ENCODE measurements around the gene ADARB1.
A peak's percentile ranks its signal among the peaks of the same experiment; 100 is the strongest.

Gene ADARB1

DNA sequence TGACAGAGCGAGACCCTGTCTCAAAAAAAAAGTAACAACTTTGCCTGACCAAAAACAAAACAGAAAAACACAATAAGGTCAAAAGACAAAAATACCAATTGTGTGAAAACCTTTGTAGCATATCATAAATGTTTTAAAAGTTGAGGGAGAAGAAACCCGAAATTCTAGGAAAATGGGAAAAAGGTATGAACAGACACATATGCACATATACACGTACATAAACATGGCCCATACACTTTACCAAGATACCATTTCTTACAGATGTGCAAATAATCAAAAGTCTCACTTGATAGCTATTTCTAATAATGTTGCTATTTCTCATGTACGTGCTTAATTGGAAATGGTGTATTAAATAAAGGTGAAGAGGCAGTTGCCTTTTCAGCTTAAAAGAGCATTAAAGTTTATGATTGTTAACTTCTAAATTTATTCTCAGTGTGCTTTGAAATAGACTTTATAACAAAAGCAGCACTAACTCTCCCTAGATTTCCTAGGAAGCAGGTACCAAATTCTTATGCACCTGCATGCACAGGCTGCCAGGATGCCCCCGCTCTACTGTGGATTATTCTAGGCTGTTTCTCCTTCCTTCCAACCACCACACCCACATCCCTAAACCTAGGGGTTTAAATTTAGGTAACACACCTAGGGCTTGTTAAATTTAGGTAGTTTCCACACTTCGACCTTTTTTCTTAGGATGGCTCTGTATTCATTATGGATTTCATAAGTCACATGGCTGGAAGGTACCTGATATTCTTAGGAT is 33.8 kb downstream of the ADARB1 start:
- H3K9ac ChIP-seq (ENCODE audit: low read depth in 1 of 2, low read length in 2 of 2): no peak overlapping the region
- no peaks in the 10 kb centered on the region for H3K27me3 ChIP-seq (ENCODE audit: control insufficient read depth in 2 of 2, insufficient read depth in 2 of 2, low read length in 2 of 2)
- H3K36me3 ChIP-seq (ENCODE audit: control insufficient read depth in 2 of 2, insufficient read depth in 2 of 2, low read length in 2 of 2): no peaks in the 10 kb centered on the region
- H3K4me3 ChIP-seq (ENCODE audit: low read length in 2 of 2): no peak overlapping the region
- no peak overlapping the region for H3K27ac ChIP-seq (ENCODE audit: low read depth in 2 of 2, low read length in 2 of 2)
- no peaks in the 10 kb centered on the region for H3K9me3 ChIP-seq (ENCODE audit: control insufficient read depth in 2 of 2, low read length in 2 of 2)
- H3K4me1 ChIP-seq (ENCODE audit: control insufficient read depth in 2 of 2, insufficient read depth in 2 of 2, low read length in 2 of 2): peaks cover 3 to 10% of the 10 kb centered on the region in 2 donors

- Histone ChIP-seq H3K27ac (ENCODE audit: low read depth in 2 of 2, low read length in 2 of 2) (peak overlapping the region in 1 of 2 donors; percentile 61), H3K9ac (ENCODE audit: low read depth in 1 of 2, low read length in 2 of 2) (no peak overlapping the region), H3K4me3 (ENCODE audit: low read length in 2 of 2) (peak overlapping the region in 1 of 2 donors; percentile 51), H3K36me3 (ENCODE audit: control insufficient read depth in 2 of 2, insufficient read depth in 2 of 2, low read length in 2 of 2) (no peaks in the 10 kb centered on the region), H3K9me3 (ENCODE audit: control insufficient read depth in 2 of 2, low read length in 2 of 2) (no peaks in the 10 kb centered on the region), H3K4me1 (ENCODE audit: control insufficient read depth in 2 of 2, insufficient read depth in 2 of 2, low read length in 2 of 2) (peaks cover 3 to 10% of the 10 kb centered on the region in 2 donors), H3K27me3 (ENCODE audit: control insufficient read depth in 2 of 2, insufficient read depth in 2 of 2, low read length in 2 of 2) (no peaks in the 10 kb centered on the region)
Measured at GRCh38 chr21:45108808-45109781, 34.7 kb downstream of the ADARB1 start.

DNA sequence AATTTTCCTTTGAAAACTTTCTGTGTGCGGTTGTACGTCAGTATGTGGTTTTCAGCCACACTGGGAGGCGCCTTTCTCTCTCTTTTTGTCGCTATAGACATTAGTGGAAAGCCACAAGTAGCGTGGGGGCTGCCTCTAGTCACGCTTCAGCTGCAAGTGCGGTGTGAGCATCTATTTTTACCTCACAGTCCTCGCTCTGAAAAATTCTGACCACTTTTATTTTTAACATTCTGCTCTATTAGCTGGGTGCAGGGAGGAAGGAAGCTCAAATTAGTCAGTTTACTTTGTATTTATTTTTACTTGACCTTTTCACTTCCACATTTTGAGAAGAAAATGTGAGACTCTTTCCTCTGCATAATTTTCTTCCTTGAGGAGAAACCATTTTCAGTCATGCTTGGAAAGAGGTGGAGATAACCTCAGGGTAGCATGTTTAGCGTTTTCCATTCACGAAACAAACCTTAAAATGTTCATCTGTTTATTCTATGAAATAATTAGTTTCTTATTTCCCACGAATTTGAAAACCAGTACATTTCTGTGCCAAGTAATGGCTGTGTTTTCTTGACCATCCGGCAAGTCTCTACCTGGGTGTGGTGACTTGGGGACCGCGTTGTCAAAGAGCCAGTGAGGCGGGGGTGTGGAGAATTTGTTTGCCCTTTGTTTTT is 35.6 kb downstream of the ADARB1 start:
- no peaks in the 10 kb centered on the region for H3K36me3 ChIP-seq (ENCODE audit: control insufficient read depth in 2 of 2, insufficient read depth in 2 of 2, low read length in 2 of 2)
- peak overlapping the region in 1 of 2 donors; percentile 61 for H3K27ac ChIP-seq (ENCODE audit: low read depth in 2 of 2, low read length in 2 of 2)
- no peaks in the 10 kb centered on the region for H3K27me3 ChIP-seq (ENCODE audit: control insufficient read depth in 2 of 2, insufficient read depth in 2 of 2, low read length in 2 of 2)
- peaks cover 3 to 7% of the 10 kb centered on the region in 2 donors for H3K4me1 ChIP-seq (ENCODE audit: control insufficient read depth in 2 of 2, insufficient read depth in 2 of 2, low read length in 2 of 2)
- H3K9ac ChIP-seq (ENCODE audit: low read depth in 1 of 2, low read length in 2 of 2): no peak overlapping the region
- H3K9me3 ChIP-seq (ENCODE audit: control insufficient read depth in 2 of 2, low read length in 2 of 2): no peaks in the 10 kb centered on the region
- peak overlapping the region in 1 of 2 donors; percentile 51 for H3K4me3 ChIP-seq (ENCODE audit: low read length in 2 of 2)

GRCh38 chr21:45110873-45111624 is 36.7 kb downstream of the ADARB1 start:
- H3K27ac ChIP-seq (ENCODE audit: low read depth in 2 of 2, low read length in 2 of 2): no peak overlapping the region
- no peaks in the 10 kb centered on the region for H3K27me3 ChIP-seq (ENCODE audit: control insufficient read depth in 2 of 2, insufficient read depth in 2 of 2, low read length in 2 of 2)
- H3K36me3 ChIP-seq (ENCODE audit: control insufficient read depth in 2 of 2, insufficient read depth in 2 of 2, low read length in 2 of 2): no peaks in the 10 kb centered on the region
- peak overlapping the region in 1 of 2 donors; percentile 20 for H3K4me3 ChIP-seq (ENCODE audit: low read length in 2 of 2)
- peaks cover 3 to 7% of the 10 kb centered on the region in 2 donors for H3K4me1 ChIP-seq (ENCODE audit: control insufficient read depth in 2 of 2, insufficient read depth in 2 of 2, low read length in 2 of 2)
- H3K9me3 ChIP-seq (ENCODE audit: control insufficient read depth in 2 of 2, low read length in 2 of 2): no peaks in the 10 kb centered on the region
- no peak overlapping the region for H3K9ac ChIP-seq (ENCODE audit: low read depth in 1 of 2, low read length in 2 of 2)

DNA sequence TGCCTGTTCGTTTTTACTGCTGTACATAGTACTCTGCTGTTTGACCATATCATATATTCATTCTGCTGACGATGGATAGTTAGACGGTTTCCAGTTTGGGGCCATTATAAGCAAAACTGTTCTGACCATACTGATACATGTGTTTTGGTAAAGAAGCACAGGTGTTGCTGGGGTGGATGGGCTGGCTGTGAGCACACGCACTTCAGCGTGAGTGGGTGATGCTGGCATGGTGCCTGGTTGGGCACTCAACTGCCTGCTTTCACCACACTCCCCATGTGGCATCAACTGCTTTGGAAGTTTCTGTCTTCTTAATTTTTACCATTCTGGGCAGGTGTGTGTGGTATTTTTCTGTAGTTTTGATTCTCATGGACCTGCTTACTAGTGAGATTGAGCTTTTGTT is 37.3 kb downstream of the ADARB1 start:
- no peaks in the 10 kb centered on the region for H3K27me3 ChIP-seq (ENCODE audit: control insufficient read depth in 2 of 2, insufficient read depth in 2 of 2, low read length in 2 of 2)
- H3K36me3 ChIP-seq (ENCODE audit: control insufficient read depth in 2 of 2, insufficient read depth in 2 of 2, low read length in 2 of 2): no peaks in the 10 kb centered on the region
- H3K4me1 ChIP-seq (ENCODE audit: control insufficient read depth in 2 of 2, insufficient read depth in 2 of 2, low read length in 2 of 2): peaks cover 3 to 4% of the 10 kb centered on the region in 2 donors
- no peak overlapping the region for H3K9ac ChIP-seq (ENCODE audit: low read depth in 1 of 2, low read length in 2 of 2)
- no peak overlapping the region for H3K27ac ChIP-seq (ENCODE audit: low read depth in 2 of 2, low read length in 2 of 2)
- H3K9me3 ChIP-seq (ENCODE audit: control insufficient read depth in 2 of 2, low read length in 2 of 2): no peaks in the 10 kb centered on the region
- H3K4me3 ChIP-seq (ENCODE audit: low read length in 2 of 2): no peak overlapping the region

GRCh38 chr21:45112371-45112770 is 38.0 kb downstream of the ADARB1 start:
- H3K4me1 ChIP-seq (ENCODE audit: control insufficient read depth in 2 of 2, insufficient read depth in 2 of 2, low read length in 2 of 2): peaks cover 3 to 4% of the 10 kb centered on the region in 2 donors

GRCh38 chr21:45113543-45113942 is 39.2 kb downstream of the ADARB1 start:
- no peaks in the 10 kb centered on the region for H3K9me3 ChIP-seq (ENCODE audit: control insufficient read depth in 2 of 2, low read length in 2 of 2)
- no peak overlapping the region for H3K9ac ChIP-seq (ENCODE audit: low read depth in 1 of 2, low read length in 2 of 2)
- H3K27ac ChIP-seq (ENCODE audit: low read depth in 2 of 2, low read length in 2 of 2): no peak overlapping the region
- no peaks in the 10 kb centered on the region for H3K36me3 ChIP-seq (ENCODE audit: control insufficient read depth in 2 of 2, insufficient read depth in 2 of 2, low read length in 2 of 2)
- no peak overlapping the region for H3K4me3 ChIP-seq (ENCODE audit: low read length in 2 of 2)
- no peaks in the 10 kb centered on the region for H3K27me3 ChIP-seq (ENCODE audit: control insufficient read depth in 2 of 2, insufficient read depth in 2 of 2, low read length in 2 of 2)
- H3K4me1 ChIP-seq (ENCODE audit: control insufficient read depth in 2 of 2, insufficient read depth in 2 of 2, low read length in 2 of 2): peaks cover 3 to 4% of the 10 kb centered on the region in 2 donors

More at GRCh38 chr21:45112371-45112770, 38.0 kb downstream of the ADARB1 start:
- Histone ChIP-seq H3K36me3 (ENCODE audit: control insufficient read depth in 2 of 2, insufficient read depth in 2 of 2, low read length in 2 of 2) (no peaks in the 10 kb centered on the region), H3K4me3 (ENCODE audit: low read length in 2 of 2) (no peak overlapping the region), H3K9me3 (ENCODE audit: control insufficient read depth in 2 of 2, low read length in 2 of 2) (no peaks in the 10 kb centered on the region), H3K9ac (ENCODE audit: low read depth in 1 of 2, low read length in 2 of 2) (no peak overlapping the region), H3K27me3 (ENCODE audit: control insufficient read depth in 2 of 2, insufficient read depth in 2 of 2, low read length in 2 of 2) (no peaks in the 10 kb centered on the region), H3K27ac (ENCODE audit: low read depth in 2 of 2, low read length in 2 of 2) (no peak overlapping the region)

- Histone ChIP-seq H3K4me1 (ENCODE audit: control insufficient read depth in 2 of 2, insufficient read depth in 2 of 2, low read length in 2 of 2) (peaks cover 2 to 3% of the 10 kb centered on the region in 2 donors), H3K27ac (ENCODE audit: low read depth in 2 of 2, low read length in 2 of 2) (no peak overlapping the region), H3K9ac (ENCODE audit: low read depth in 1 of 2, low read length in 2 of 2) (no peak overlapping the region), H3K9me3 (ENCODE audit: control insufficient read depth in 2 of 2, low read length in 2 of 2) (no peaks in the 10 kb centered on the region), H3K27me3 (ENCODE audit: control insufficient read depth in 2 of 2, insufficient read depth in 2 of 2, low read length in 2 of 2) (no peaks in the 10 kb centered on the region), H3K4me3 (ENCODE audit: low read length in 2 of 2) (no peak overlapping the region), H3K36me3 (ENCODE audit: control insufficient read depth in 2 of 2, insufficient read depth in 2 of 2, low read length in 2 of 2) (no peaks in the 10 kb centered on the region)
Measured at GRCh38 chr21:45114072-45114471, 39.7 kb downstream of the ADARB1 start.

GRCh38 chr21:45114475-45114874 is 40.1 kb downstream of the ADARB1 start:
- H3K9me3 ChIP-seq (ENCODE audit: control insufficient read depth in 2 of 2, low read length in 2 of 2): no peaks in the 10 kb centered on the region
- H3K4me3 ChIP-seq (ENCODE audit: low read length in 2 of 2): no peak overlapping the region
- no peaks in the 10 kb centered on the region for H3K27me3 ChIP-seq (ENCODE audit: control insufficient read depth in 2 of 2, insufficient read depth in 2 of 2, low read length in 2 of 2)
- no peak overlapping the region for H3K27ac ChIP-seq (ENCODE audit: low read depth in 2 of 2, low read length in 2 of 2)
- H3K36me3 ChIP-seq (ENCODE audit: control insufficient read depth in 2 of 2, insufficient read depth in 2 of 2, low read length in 2 of 2): no peaks in the 10 kb centered on the region
- peaks cover 0 to 3% of the 10 kb centered on the region in 2 donors for H3K4me1 ChIP-seq (ENCODE audit: control insufficient read depth in 2 of 2, insufficient read depth in 2 of 2, low read length in 2 of 2)
- no peak overlapping the region for H3K9ac ChIP-seq (ENCODE audit: low read depth in 1 of 2, low read length in 2 of 2)
